Ovary (tissue), 3 donors: ENCODE measurements around the gene ZNF566.

Experiments used
- EP300 ChIP-seq: sonication (generic); formaldehyde crosslinking; IDR thresholded peaks from one replicate; pipeline ENCODE4 v1.6.1; 2017; ENCODE audit warnings: antibody characterized with exemption
- POLR2A ChIP-seq: fragments of 450-650 bp; IDR thresholded peaks from one replicate; pipeline ENCODE4 v1.6.1; 2017; ENCODE audit warnings: antibody characterized with exemption, mild to moderate bottlenecking, moderate library complexity
- TF ChIP-seq, protein P1 (sequence below), 3 donors: fragments of 450-650 bp in 2 of 3; fragments of 200-600 bp in 1 of 3; IDR thresholded peaks; one replicate each; pipeline versions ENCODE4 v1.5.1 to v1.8.0; 2016 to 2022; ENCODE audit warnings: antibody characterized with exemption in 3 of 3, mild to moderate bottlenecking in 1 of 3
- donor health status: DM: no; HTN: no; CAD: no.

GRCh38 chr19:36441339-36441738, 48.0 kb downstream of the ZNF566 start:
- TF ChIP-seq POLR2A (no peak), EP300 (no peak)
- TF ChIP-seq, protein P1, sequence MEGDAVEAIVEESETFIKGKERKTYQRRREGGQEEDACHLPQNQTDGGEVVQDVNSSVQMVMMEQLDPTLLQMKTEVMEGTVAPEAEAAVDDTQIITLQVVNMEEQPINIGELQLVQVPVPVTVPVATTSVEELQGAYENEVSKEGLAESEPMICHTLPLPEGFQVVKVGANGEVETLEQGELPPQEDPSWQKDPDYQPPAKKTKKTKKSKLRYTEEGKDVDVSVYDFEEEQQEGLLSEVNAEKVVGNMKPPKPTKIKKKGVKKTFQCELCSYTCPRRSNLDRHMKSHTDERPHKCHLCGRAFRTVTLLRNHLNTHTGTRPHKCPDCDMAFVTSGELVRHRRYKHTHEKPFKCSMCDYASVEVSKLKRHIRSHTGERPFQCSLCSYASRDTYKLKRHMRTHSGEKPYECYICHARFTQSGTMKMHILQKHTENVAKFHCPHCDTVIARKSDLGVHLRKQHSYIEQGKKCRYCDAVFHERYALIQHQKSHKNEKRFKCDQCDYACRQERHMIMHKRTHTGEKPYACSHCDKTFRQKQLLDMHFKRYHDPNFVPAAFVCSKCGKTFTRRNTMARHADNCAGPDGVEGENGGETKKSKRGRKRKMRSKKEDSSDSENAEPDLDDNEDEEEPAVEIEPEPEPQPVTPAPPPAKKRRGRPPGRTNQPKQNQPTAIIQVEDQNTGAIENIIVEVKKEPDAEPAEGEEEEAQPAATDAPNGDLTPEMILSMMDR (IDR thresholded peaks at IDR 0.05) = no peak
